Airway epithelial cell (primary cell): ENCODE measurements around the gene DARS2. TPM values are rescaled to one million over a fixed set of nuclear protein-coding genes. Genes with fewer than 3 reads are reported as not detected.

Experiments
- total RNA-seq: library from RNA; depleted of rRNA; stranded (reverse); fragments of >200 nt; gene quantifications from 2 replicates; pipeline ENCODE4 v1.2.3, GENCODE V29; 2015

Gene DARS2
- 20.6 and 26.8 TPM in 2 replicates for total RNA-seq

DNA sequence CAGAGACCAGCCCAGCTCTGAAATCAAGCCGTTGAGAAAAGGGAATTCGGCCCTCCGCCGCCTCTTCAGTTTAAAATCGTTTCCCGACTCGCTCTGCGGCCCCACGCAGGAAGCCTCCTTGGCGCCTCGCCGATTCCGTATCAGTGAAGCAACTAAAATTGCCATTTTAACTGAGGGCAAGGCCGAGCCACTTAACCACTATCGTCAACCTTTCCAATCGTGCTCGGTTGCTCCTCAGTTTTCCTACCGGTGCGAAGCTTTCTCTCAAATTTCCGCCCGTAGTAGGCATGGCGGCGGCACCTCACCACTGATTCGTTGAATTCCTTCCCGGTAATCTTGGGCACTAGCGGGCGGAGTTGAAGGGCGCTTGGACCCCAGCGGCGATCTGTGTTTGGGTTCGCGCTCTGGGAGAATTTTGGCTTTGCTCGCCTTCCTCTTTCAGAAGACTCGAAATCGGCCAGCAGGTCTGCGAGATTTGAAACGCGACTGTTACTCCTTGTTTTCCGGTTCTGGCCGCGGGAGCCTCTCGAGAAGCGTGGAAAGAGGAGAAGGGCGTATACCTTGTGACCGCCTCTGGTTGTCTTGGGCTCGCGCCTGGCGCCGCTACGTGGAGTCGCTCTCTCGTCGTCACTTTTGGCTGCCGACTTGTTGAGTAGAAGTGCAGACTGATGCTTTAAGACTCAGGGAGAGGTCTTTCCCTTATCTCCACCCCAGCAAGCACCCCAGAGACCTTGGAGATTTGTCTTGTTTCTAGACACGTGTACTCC is at the start of gene DARS2, which contains the start of gene CENPL:
Gene DARS2 (plus strand): TSS at position 359 of the 767 bp plus-strand sequence. CDS start 557 bp downstream, outside the sequence.
Gene CENPL (minus strand): TSS at position 569 of the 767 bp plus-strand sequence. CDS start 13,584 bp downstream, outside the sequence.

DNA sequence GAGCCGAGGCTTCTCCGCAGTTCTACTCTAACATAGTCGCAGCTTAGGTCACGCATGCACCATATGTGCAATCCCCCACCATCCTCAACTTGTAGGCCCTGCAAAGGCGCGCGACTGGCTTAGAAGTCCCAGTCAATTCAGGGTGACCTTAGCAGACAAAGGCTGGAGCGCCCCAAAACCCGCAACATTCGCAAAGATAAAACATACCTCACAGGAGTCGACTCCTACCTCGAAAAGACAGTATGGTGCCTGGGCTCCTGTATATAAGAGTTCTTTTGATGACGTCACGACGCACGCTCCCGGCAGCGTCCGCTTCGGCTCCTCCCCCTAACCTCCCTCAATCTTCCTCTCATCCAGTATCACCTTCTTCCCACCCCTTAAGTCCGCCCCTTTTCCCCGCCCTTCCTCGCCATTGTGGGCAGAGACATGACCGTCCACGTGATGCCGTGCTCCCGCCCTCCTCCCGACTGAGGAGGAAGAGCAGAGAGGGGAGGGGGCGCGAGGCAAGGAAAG is 43.3 kb downstream of the DARS2 start, which contains the start of gene GAS5:
Gene GAS5 (minus strand): TSS at position 237 of the 513 bp plus-strand sequence.

DNA sequence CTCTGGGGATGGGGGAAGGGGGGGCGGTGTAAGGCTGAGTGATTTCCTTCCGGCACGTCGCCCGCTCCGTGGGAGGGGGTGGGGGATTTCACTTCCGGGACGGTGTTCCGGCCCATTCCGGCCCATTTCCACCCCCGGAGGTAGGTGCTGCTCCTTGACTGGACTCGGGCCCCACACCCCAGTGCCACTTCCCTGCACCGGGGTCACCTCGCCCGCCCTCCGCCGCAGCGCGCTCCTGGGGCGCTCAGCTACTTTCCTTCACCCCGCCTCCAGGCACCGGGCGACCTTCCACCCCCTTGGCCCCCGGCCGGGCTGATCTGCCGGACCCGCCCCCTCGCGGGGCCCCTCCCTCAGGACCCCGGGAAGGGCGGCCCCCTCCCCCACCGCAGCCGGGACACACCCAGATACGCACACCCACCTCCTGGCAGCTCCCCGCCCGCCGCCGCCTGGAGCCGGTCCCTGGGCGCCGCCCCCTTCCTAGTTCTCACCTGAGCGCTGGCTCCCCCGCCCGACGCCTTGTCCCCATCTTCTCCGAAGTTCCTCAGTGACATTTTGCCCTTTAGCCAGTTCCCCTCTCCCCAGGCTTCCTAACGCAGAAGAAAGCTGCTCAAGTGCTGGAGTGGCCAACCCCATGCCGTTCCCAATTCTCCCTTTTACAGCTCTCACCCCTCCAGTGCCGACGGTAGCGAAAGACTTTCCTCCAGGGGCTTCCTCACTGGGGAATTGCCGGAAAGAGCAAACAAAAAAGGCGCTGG is 44.0 kb downstream of the DARS2 start, which contains the start of gene ZBTB37:
Gene ZBTB37 (plus strand): TSS at position 115 of the 755 bp plus-strand sequence. CDS start 1,846 bp downstream, outside the sequence.

Other genes starting within 250 kb of the DARS2 start
- not detected in 2 replicates for gene SLC9C2, start 221.6 kb upstream of the DARS2 start, total RNA-seq
- not detected in 2 replicates for gene TEX50, start 189.3 kb upstream of the DARS2 start, total RNA-seq
- gene ANKRD45, start 154.8 kb upstream of the DARS2 start, total RNA-seq: 0.70 TPM in 1 of 2 replicates, not detected in the other
- gene KLHL20, start 109.7 kb upstream of the DARS2 start, total RNA-seq: 18.3 and 21.1 TPM in 2 replicates
- gene CENPL, start 210 bp downstream of the DARS2 start, total RNA-seq: 6.8 and 10.2 TPM in 2 replicates
- gene GAS5, start 43.3 kb downstream of the DARS2 start, total RNA-seq: 458 and 498 TPM in 2 replicates
- 0.88 and 1.8 TPM in 2 replicates for gene ZBTB37, start 43.7 kb downstream of the DARS2 start, total RNA-seq
- not detected in 2 replicates for gene SERPINC1, start 92.7 kb downstream of the DARS2 start, total RNA-seq
- gene RC3H1, start 197.7 kb downstream of the DARS2 start, total RNA-seq: 7.0 and 11.8 TPM in 2 replicates